HEK293T (cell line): ENCODE data around the gene MKI67.

Experiments
- BHLHE40 ChIP-seq: fragments of 450-650 bp; IDR thresholded peaks from 2 replicates; pipeline ENCODE4 v1.6.1; 2016; ENCODE audit warnings: mild to moderate bottlenecking, moderate library complexity, borderline replicate concordance
- CTBP1 ChIP-seq: fragments of 450-650 bp; IDR thresholded peaks from 2 replicates; pipeline ENCODE4 v1.6.1; 2016; ENCODE audit warnings: borderline replicate concordance
- ELF4 ChIP-seq: fragments of 450-650 bp; IDR thresholded peaks from 2 replicates; pipeline ENCODE4 v1.6.1; 2017; ENCODE audit warnings: antibody characterized with exemption
- FOXA1 ChIP-seq: fragments of 450-650 bp; IDR thresholded peaks from 2 replicates; pipeline ENCODE4 v1.6.1; 2016; ENCODE audit warnings: mild to moderate bottlenecking
- FOXK2 ChIP-seq: fragments of 450-650 bp; IDR thresholded peaks from 2 replicates; pipeline ENCODE4 v1.6.1; 2016; ENCODE audit warnings: mild to moderate bottlenecking
- FOXM1 ChIP-seq: fragments of 450-650 bp; IDR thresholded peaks from 2 replicates; pipeline ENCODE4 v1.6.1; 2017; ENCODE audit warnings: mild to moderate bottlenecking, borderline replicate concordance
- HDGF ChIP-seq: fragments of 450-650 bp; IDR thresholded peaks from 2 replicates; pipeline ENCODE4 v1.6.1; 2017; ENCODE audit warnings: antibody characterized with exemption, borderline replicate concordance
- L3MBTL2 ChIP-seq: fragments of 450-650 bp; conservative IDR thresholded peaks from 2 replicates; pipeline ENCODE4 v1.6.1; 2016; ENCODE audit warnings: mild to moderate bottlenecking
- LEF1 ChIP-seq: fragments of 450-650 bp; IDR thresholded peaks from 2 replicates; pipeline ENCODE4 v1.6.1; 2017; ENCODE audit warnings: mild to moderate bottlenecking, borderline replicate concordance
- NFRKB ChIP-seq: fragments of 450-650 bp; IDR thresholded peaks from 2 replicates; pipeline ENCODE4 v1.6.1; 2016; ENCODE audit warnings: mild to moderate bottlenecking, moderate library complexity
- SUZ12 ChIP-seq: fragments of 450-650 bp; IDR thresholded peaks from 2 replicates; pipeline ENCODE4 v1.6.1; 2016; ENCODE audit warnings: mild to moderate bottlenecking
- TARDBP ChIP-seq: fragments of 450-650 bp; IDR thresholded peaks from 2 replicates; pipeline ENCODE4 v1.6.1; 2016

- no peak for TF ChIP-seq ELF4
- no peak for TF ChIP-seq TARDBP
- TF ChIP-seq SUZ12, result no peak
- TF ChIP-seq NFRKB, result no peak
- no peak for TF ChIP-seq FOXA1
- no peak for TF ChIP-seq CTBP1
- no peak for TF ChIP-seq HDGF
- no peak for TF ChIP-seq LEF1
- no peak for TF ChIP-seq L3MBTL2
- TF ChIP-seq FOXM1, result no peak
- TF ChIP-seq BHLHE40, result no peak
- no peak for TF ChIP-seq FOXK2
Observed at GRCh38 chr10:128147064-128147463, 20.8 kb upstream of the MKI67 start.
